Hematopoietic multipotent progenitor cell (in vitro differentiated cells): ENCODE data around the gene HKDC1. TPM values are rescaled to one million over a fixed set of nuclear protein-coding genes. Genes with fewer than 3 reads are reported as not detected.
A peak's percentile ranks its signal among the peaks of the same experiment; 100 is the strongest.

Experiments used
- DNase-seq, 3 donors: peaks; one replicate each; pipeline ENCODE4 v3.0.0-alpha.2; 2011 to 2015; ENCODE audit warnings: low read depth in 2 of 3, low spot score in 2 of 3
- total RNA-seq: library from RNA; depleted of rRNA; stranded (reverse); fragments of >200 nt; gene quantifications from one replicate; pipeline ENCODE4 v1.2.3, GENCODE V29; 2012

The HKDC1 gene
- total RNA-seq, 1 donor: not detected

- DNase-seq: no peak
Measured at GRCh38 chr10:69214666-69215131, 5.4 kb upstream of the HKDC1 start.

GRCh38 chr10:69215405-69216171, 4.5 kb upstream of the HKDC1 start:
- peak in 2 of 3 donors; percentile 12 to 23 for DNase-seq

GRCh38 chr10:69216577-69217118, 3.5 kb upstream of the HKDC1 start:
- DNase-seq: no peak

GRCh38 chr10:69217119-69217754, 2.9 kb upstream of the HKDC1 start:
- no peak for DNase-seq

- no peak for DNase-seq
Measured at GRCh38 chr10:69218831-69219230, 1.3 kb upstream of the HKDC1 start.

- DNase-seq: no peak
Measured at GRCh38 chr10:69220507-69220906, 375 bp downstream of the HKDC1 start.

GRCh38 chr10:69222157-69223027, 2.3 kb downstream of the HKDC1 start:
- peak in 2 of 3 donors; percentile 62 to 83 for DNase-seq

GRCh38 chr10:69223028-69223342, 2.9 kb downstream of the HKDC1 start:
- no peak for DNase-seq

GRCh38 chr10:69224862-69225657, 4.9 kb downstream of the HKDC1 start:
- peak in 1 of 3 donors; percentile 8 for DNase-seq

GRCh38 chr10:69225681-69226080, 5.5 kb downstream of the HKDC1 start:
- DNase-seq: no peak

GRCh38 chr10:69226919-69227450, 6.9 kb downstream of the HKDC1 start:
- DNase-seq: no peak

- no peak for DNase-seq
Measured at GRCh38 chr10:69228151-69228550, 8.0 kb downstream of the HKDC1 start.

GRCh38 chr10:69229616-69229916, 9.4 kb downstream of the HKDC1 start:
- peak in 1 of 3 donors; percentile 42 for DNase-seq

- DNase-seq: no peak
Measured at GRCh38 chr10:69230128-69230527, 10.0 kb downstream of the HKDC1 start.

- no peak for DNase-seq
Measured at GRCh38 chr10:69232252-69232651, 12.1 kb downstream of the HKDC1 start.

- DNase-seq: no peak
Measured at GRCh38 chr10:69232736-69233480, 12.8 kb downstream of the HKDC1 start.

- DNase-seq: no peak
Measured at GRCh38 chr10:69234447-69234846, 14.3 kb downstream of the HKDC1 start.

- peak; percentile 64 to 85 (median 69) for DNase-seq
Measured at GRCh38 chr10:69237528-69238159, 17.5 kb downstream of the HKDC1 start.

- DNase-seq: no peak
Measured at GRCh38 chr10:69239136-69239535, 19.0 kb downstream of the HKDC1 start.
